Measurements from ENCODE around the gene MOV10L1.
"Not testable (repeated sequence)": the region's sequence is repeated elsewhere in the genome, so short reads cannot be mapped to it uniquely, and the experiment has no call there.

The MOV10L1 gene

GRCh38 chr22:50203288-50203687, 113.5 kb downstream of the MOV10L1 start:
- DNase-seq, result no peak
- Histone ChIP-seq H3K27me3 (ENCODE audit: insufficient read depth, low read depth, severe bottlenecking) (no peaks in the 10 kb centered on the region), H3K4me3 (ENCODE audit: low read depth, low read length) (no peak overlapping the region), H3K9me3 (ENCODE audit: severe bottlenecking) (no peaks in the 10 kb centered on the region), H3K36me3 (peaks cover 44% of the 10 kb centered on the region), H3K27ac (no peak overlapping the region)
- no peak for TF ChIP-seq CTCF (IDR thresholded peaks at IDR 0.05; ENCODE audit: low read depth, low read length)

- Histone ChIP-seq H3K36me3 (peaks cover 31% of the 10 kb centered on the region), H3K27me3 (ENCODE audit: insufficient read depth, low read depth, severe bottlenecking) (no peaks in the 10 kb centered on the region), H3K9me3 (ENCODE audit: severe bottlenecking) (no peaks in the 10 kb centered on the region), H3K4me3 (ENCODE audit: low read depth, low read length) (no peak overlapping the region), H3K27ac (no peak overlapping the region)
- DNase-seq, result no peak
- TF ChIP-seq CTCF (IDR thresholded peaks at IDR 0.05; ENCODE audit: low read depth, low read length), result no peak
These were observed 114.8 kb downstream of the MOV10L1 start for GRCh38 chr22:50204571-50204970.

- not testable (repeated sequence) for H3K4me3 ChIP-seq (ENCODE audit: low read depth, low read length); H3K27ac ChIP-seq; DNase-seq; H3K27me3 ChIP-seq (ENCODE audit: insufficient read depth, low read depth, severe bottlenecking); H3K9me3 ChIP-seq (ENCODE audit: severe bottlenecking)
- peaks cover 31% of the 10 kb centered on the region for H3K36me3 ChIP-seq
These were observed 115.2 kb downstream of the MOV10L1 start for GRCh38 chr22:50204998-50205397.

- peaks cover 37% of the 10 kb centered on the region for H3K36me3 ChIP-seq
- no peak for TF ChIP-seq CTCF (IDR thresholded peaks at IDR 0.05; ENCODE audit: low read depth, low read length)
- H3K4me3 ChIP-seq (ENCODE audit: low read depth, low read length), result no peak overlapping the region
- H3K27me3 ChIP-seq (ENCODE audit: insufficient read depth, low read depth, severe bottlenecking), result no peaks in the 10 kb centered on the region
- no peak overlapping the region for H3K27ac ChIP-seq
- H3K9me3 ChIP-seq (ENCODE audit: severe bottlenecking), result no peaks in the 10 kb centered on the region
- DNase-seq, result no peak
These were observed 116.2 kb downstream of the MOV10L1 start for GRCh38 chr22:50205781-50206569.

GRCh38 chr22:50206599-50206998, 116.8 kb downstream of the MOV10L1 start:
- H3K9me3 ChIP-seq (ENCODE audit: severe bottlenecking), result no peaks in the 10 kb centered on the region
- no peak overlapping the region for H3K27ac ChIP-seq
- no peaks in the 10 kb centered on the region for H3K27me3 ChIP-seq (ENCODE audit: insufficient read depth, low read depth, severe bottlenecking)
- peak; percentile 72 for DNase-seq
- H3K4me3 ChIP-seq (ENCODE audit: low read depth, low read length), result no peak overlapping the region
- peaks cover 43% of the 10 kb centered on the region for H3K36me3 ChIP-seq
- TF ChIP-seq CTCF (IDR thresholded peaks at IDR 0.05; ENCODE audit: low read depth, low read length), result peak; percentile 75

- H3K27me3 ChIP-seq (ENCODE audit: insufficient read depth, low read depth, severe bottlenecking), result no peaks in the 10 kb centered on the region
- peaks cover 46% of the 10 kb centered on the region for H3K36me3 ChIP-seq
- no peaks in the 10 kb centered on the region for H3K9me3 ChIP-seq (ENCODE audit: severe bottlenecking)
- TF ChIP-seq CTCF (IDR thresholded peaks at IDR 0.05; ENCODE audit: low read depth, low read length), result no peak
- H3K27ac ChIP-seq, result no peak overlapping the region
- no peak for DNase-seq
- H3K4me3 ChIP-seq (ENCODE audit: low read depth, low read length), result no peak overlapping the region
These were observed 117.8 kb downstream of the MOV10L1 start for GRCh38 chr22:50207383-50208140.
